Umbilical cord (tissue), 2 donors: ENCODE results near the gene IMMP2L. TPM values are rescaled to one million over a fixed set of nuclear protein-coding genes. Genes with fewer than 3 reads are reported as not detected.

ENCODE experiments used
- DNase-seq: peaks from one replicate; pipeline ENCODE4 v3.0.0-alpha.2; 2015; ENCODE audit warnings: low spot score
- total RNA-seq: library from RNA; depleted of rRNA; stranded (reverse); fragments of >200 nt; gene quantifications from one replicate; pipeline ENCODE4 v1.2.3, GENCODE V29; 2014; ENCODE audit warnings: low replicate concordance; ENCODE audit not compliant: insufficient read depth

The IMMP2L gene
- total RNA-seq, 1 donor from 2014 or later, result 31.1 TPM

- DNase-seq, result no peak
Measured at GRCh38 chr7:110827287-110827855, 734.9 kb downstream of the IMMP2L start.

GRCh38 chr7:110813986-110814385 is 748.3 kb downstream of the IMMP2L start:
- no peak for DNase-seq

- DNase-seq, result no peak
Measured at GRCh38 chr7:110809832-110810231, 752.5 kb downstream of the IMMP2L start.

- DNase-seq, result no peak
Measured at GRCh38 chr7:110808361-110808760, 753.9 kb downstream of the IMMP2L start.

- no peak for DNase-seq
Measured at GRCh38 chr7:110804501-110804900, 757.8 kb downstream of the IMMP2L start.

GRCh38 chr7:110803602-110804143 is 758.6 kb downstream of the IMMP2L start:
- no peak for DNase-seq

- DNase-seq, result no peak
Measured at GRCh38 chr7:110801502-110801901, 760.8 kb downstream of the IMMP2L start.

- no peak for DNase-seq
Measured at GRCh38 chr7:110800984-110801383, 761.3 kb downstream of the IMMP2L start.

- no peak for DNase-seq
Measured at GRCh38 chr7:110797656-110798055, 764.6 kb downstream of the IMMP2L start.

- no peak for DNase-seq
Measured at GRCh38 chr7:110790992-110791391, 771.3 kb downstream of the IMMP2L start.

GRCh38 chr7:110786328-110786965 is 775.8 kb downstream of the IMMP2L start:
- peak; percentile 54 for DNase-seq

GRCh38 chr7:110784749-110785148 is 777.5 kb downstream of the IMMP2L start:
- DNase-seq, result no peak

- no peak for DNase-seq
Measured at GRCh38 chr7:110780712-110781111, 781.6 kb downstream of the IMMP2L start.

GRCh38 chr7:110779339-110779738 is 783.0 kb downstream of the IMMP2L start:
- DNase-seq, result no peak

GRCh38 chr7:110775046-110775445 is 787.2 kb downstream of the IMMP2L start:
- peak; percentile 45 for DNase-seq

- peak; percentile 44 for DNase-seq
Measured at GRCh38 chr7:110774071-110774470, 788.2 kb downstream of the IMMP2L start.

GRCh38 chr7:110772615-110773014 is 789.7 kb downstream of the IMMP2L start:
- DNase-seq, result no peak

- no peak for DNase-seq
Measured at GRCh38 chr7:110771717-110772116, 790.6 kb downstream of the IMMP2L start.

GRCh38 chr7:110767550-110768110 is 794.7 kb downstream of the IMMP2L start:
- peak; percentile 76 for DNase-seq

GRCh38 chr7:110766864-110767263 is 795.4 kb downstream of the IMMP2L start:
- DNase-seq, result no peak

- DNase-seq, result no peak
Measured at GRCh38 chr7:110764852-110765251, 797.4 kb downstream of the IMMP2L start.

- DNase-seq, result peak; percentile 61
Measured at GRCh38 chr7:110762546-110763225, 799.6 kb downstream of the IMMP2L start.
